SHP77 (cell line): ENCODE measurements around the gene VAV1.
A peak's percentile ranks its signal among the peaks of the same experiment; 100 is the strongest.
"Not testable (repeated sequence)": the region's sequence is repeated elsewhere in the genome, so short reads cannot be mapped to it uniquely, and the experiment has no call there.

Experiments
- DNase-seq, 2 experiments: peaks; one replicate each; lab custom pipeline; 2025; lab: John Stamatoyannopoulos, UW

Gene VAV1

DNA sequence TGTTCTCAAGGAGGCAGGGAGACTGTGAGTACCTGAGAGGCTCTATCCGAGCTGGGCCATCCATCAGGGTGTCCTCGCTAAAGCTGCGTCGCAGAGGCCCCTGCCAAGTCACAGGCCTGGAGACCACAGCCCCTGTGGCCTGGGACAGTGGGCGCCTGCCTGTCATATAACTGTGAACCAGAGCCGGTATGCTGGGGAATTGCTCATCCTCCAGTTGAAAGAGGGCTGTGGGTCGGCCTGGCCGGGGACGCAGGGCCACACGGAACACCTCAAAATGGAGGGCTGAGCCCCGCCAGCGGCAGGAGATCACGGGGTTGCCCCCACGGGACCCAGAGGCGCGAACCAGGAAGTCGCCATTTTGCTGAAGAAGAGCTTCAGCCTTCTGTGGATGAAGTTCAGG is 11.9 kb upstream of the VAV1 start:
- no peak for DNase-seq

DNA sequence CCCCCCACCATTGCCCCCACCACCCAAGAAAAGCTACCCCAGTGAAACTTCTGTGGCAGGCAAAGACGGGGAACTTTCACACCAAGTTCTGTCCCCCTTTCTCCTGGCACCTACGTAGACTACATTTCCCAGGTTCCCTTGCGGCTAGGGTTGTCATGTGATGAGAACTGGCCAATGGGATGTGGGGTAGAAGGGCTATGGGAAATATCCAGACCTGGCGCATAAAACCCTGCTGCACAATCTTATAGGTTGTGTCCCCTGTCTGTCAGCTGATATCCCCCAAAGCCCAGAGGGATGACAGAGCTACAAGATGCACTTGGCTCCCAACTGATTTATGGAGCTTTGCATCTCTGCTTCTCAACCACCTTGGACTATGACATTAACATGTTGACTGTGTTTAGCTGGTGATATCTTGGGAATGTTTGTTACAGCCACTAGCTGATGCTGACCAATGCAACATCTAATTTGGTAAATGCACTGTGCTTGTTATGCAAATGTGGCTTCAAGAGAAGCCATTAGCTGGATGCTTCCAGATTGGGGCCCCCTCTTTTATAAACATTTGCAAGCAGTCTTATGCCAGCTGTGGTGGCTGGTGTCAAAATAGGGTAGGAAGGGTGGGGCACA is 11.3 kb upstream of the VAV1 start:
- no peak for DNase-seq

DNA sequence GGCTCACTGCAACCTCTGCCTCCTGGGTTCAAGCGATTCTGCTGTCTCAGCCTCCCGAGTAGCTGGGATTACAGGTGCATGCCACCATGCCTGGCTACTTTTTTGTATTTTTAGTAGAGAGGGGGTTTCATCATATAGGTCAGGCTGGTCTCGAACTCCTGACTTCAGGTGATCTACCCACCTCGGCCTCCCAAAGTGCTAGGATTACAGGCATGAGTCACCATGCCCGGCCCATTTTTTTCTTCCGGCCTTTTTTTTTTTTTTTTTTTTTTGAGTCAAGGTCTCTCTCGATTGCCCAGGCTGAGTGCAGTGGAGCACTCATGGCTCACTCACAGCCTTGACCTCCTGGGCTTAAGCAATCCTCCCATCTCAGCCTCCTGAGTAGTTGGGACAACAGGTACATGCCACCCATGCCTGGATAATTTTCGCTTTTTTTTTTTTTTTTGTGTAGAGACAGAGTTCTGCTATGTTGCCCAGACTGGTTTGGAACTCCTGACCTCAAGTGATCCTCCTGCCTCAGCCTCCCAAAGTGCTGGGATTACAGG is 10.2 kb upstream of the VAV1 start:
- DNase-seq = not testable (repeated sequence)

DNA sequence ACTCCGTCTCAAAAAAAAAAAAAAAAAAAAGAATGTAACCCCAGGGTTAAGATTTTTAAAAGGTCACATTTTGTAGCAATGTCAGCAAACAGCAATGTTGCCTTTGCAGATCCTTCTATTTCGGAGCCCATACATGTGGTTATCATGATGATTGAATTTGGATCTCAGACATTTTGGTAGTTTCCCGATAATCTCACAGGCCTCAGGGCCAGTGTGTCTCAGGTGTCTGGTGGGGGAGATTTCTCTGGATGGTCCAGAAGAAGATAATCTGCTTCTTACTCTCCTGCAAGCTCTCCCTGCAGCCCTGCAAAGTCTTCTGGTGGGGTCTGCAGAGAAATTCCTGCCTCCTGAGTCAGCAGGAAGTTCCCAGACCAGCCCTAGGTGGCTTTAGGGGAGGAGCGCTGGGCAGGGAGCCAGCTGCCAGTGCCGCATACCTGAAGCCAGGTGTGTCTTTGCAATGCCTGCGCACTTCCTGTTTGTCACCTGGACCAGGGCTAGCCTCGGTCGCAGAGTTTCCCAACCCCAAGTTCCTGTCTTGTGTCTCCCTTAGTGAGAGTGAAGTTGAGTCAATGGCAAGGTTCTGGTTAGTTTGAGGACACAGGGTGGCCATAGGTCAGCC is 6.7 kb upstream of the VAV1 start:
- DNase-seq = no peak

DNA sequence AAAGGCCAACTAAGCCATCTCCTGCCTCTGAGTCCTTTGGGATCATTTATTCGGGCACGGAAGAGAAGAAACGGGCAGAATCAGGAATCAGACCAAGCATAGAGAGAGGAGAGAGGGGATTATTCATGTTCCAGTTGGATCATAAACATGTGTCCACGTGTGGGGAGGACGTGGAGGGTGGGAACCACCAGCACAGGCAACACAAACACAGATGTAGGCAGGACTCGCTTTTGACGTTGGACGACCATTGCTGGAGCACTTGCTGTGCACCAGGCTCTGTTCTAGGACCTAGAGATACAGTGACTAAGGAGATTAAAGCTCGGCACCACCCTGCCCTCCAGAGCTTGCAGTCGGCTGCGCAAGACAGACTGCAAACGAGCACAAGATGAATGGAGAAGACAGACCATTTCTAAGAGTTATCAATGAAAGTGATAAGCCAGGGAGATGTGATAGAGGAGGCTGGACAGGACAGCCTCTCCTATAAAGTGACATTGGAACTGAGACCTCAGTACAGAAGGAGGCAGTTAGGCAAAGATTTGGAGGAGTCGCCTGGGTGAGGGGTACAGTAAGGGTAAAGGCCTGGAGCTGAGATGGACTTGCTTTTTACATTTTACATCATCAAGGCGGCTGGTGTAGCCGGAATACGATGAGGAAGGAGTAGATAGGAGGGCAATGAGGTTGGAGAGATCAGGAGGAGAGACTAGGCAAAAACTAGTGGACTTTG is 6.0 kb upstream of the VAV1 start:
- DNase-seq = no peak

DNA sequence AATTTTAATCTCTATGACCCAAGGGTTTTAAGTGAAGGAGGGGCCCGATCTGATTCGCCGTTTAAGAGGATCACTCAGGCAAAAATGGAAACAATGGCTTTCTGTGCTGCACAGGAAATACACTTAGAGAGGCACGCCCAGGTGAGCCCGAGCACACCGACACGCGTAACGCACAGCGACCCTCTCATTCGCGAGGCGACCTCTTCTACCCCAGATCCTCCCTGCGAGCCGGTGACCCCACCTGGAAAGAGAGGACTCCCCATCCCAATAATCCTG is 5.5 kb upstream of the VAV1 start:
- no peak for DNase-seq

DNA sequence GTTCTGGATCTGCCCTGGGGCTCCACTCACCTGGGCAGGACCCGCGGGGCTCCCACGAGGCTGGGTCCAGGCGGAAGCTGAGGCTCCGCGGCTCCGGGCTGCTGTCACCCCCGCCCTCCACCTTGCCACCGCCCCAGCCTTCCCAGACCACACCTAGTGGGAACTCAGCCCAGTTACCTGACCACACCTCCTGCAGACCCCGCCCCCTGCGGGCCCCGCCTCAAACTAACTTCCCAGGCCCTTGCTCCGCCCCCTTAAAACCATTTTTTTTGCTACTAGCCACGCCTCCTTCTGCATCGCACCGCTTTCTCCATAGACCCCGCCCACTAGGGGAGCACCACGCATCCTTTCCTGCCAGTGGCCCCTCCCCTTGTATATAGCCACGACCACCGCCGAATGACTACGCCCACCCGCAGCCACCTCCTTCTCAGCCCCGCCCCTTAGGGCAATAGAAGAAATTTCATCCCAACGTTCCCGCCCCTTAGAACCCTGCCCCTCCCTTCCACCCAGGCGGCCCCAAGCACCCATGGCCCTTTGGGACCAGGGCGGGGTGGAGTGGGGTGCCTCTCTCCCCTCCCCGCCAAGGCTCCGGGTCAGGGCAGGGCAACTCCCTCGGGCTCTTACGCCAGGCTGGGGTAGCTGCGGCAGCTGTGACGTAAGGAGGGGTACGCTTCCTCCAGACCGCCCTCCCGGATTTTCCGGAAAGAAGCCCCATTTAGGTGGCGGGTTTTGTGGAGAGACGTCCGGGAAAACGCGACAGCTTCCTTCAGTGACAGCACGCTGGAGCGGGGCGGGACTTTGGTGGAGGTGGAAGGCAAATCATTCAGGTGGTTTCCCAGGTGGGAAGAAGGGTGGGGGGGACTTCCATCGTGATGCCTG is 4.9 kb upstream of the VAV1 start, which contains the start of gene SH2D3A:
Gene SH2D3A (minus strand): TSS at position 79 of the 879 bp plus-strand sequence. CDS start 3,687 bp downstream, outside the sequence.
- peak in 1 of 2 experiments; percentile 16 for DNase-seq

DNA sequence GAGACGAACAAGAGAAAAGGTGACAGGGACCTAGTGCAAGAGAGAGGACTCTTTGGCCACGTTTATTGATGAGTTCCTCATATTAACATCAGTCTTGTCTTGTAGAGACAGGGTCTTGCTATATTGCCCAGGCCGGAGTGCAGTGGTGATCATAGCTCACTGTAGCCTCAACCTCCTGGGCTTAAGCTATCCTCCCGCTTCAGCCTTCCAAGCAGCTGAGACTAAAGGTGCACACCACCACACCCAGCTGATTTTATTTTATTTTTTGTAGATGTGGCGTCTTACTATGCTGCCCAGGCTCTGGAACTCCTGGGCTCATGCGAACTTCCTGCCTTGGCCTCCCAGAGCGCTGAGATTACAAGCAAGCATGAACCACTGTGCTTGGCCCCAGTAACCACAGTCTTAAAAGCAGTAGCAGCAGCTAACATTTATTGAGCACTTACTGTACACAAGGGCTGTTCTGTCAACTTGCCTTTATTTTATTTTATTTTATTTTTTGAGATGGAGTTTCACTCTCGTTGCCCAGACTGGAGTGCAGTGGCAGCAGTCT is 4.2 kb upstream of the VAV1 start:
- DNase-seq = no peak

DNA sequence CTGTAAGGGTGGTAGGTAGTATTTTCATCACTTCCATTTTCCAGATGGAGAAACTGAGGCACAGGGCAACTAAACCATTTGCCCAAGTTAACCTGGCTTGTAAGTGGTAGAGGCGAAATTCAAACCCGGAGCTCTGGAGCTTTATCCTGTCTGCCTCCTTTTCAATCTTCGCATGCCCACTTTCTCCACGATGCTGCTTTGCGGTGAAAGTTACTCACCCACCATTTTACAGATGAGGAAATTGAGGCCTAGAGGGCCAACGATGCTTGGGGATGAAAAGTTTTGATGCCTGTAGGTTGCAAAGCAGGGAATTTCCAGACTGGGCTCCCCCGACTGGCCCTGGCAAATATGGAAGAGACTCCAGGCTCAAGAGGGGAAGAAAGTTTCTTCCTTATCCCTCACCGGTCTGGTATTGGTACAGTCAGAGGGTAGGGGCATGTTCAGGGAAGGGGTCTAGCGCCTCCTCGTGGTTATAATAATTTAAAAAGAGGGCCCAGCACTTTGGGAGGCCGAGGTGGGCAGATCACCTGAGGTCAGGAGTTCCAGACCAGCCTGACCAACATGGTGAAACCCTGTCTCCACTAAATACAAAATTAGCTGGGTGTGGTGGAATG is 3.4 kb upstream of the VAV1 start:
- no peak for DNase-seq

DNA sequence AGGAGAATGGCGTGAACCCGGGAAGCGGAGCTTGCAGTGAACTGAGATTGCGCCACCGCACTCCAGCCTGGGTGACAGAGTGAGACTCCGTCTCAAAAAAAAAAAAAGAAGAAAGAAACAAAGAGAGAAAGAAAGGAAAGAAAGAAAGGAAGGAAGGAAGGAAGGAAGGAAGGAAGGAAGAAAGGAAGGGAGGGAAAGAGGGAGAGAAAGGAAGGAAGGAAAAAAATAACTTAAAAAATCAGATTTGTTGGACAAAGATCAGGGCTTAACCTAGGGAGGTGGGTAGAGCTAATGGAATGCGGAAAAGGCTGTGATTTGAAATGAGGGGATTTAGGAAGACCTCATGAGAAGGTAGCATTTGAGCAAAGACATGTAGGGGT is 870 bp upstream of the VAV1 start:
- DNase-seq = not testable (repeated sequence)

DNA sequence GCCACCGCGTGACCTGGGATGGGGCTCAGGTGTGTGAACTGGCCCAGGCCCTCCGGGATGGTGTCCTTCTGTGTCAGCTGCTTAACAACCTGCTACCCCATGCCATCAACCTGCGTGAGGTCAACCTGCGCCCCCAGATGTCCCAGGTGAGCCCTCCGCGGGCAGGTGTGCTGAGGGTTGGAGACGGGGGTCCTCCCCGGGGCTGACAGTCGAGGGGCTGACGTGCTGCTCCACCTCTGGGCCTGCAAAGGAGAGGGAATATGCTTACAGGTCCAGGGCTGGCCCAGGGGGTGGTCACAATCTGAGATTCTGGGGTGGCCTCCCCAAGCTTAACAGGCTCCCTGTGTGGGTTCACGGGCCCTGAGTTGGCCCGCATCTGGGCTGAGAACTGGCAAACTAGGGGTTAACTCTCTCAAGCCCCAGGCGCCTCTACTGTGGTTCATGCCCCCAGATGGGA is 386 bp downstream of the VAV1 start:
- no peak for DNase-seq

DNA sequence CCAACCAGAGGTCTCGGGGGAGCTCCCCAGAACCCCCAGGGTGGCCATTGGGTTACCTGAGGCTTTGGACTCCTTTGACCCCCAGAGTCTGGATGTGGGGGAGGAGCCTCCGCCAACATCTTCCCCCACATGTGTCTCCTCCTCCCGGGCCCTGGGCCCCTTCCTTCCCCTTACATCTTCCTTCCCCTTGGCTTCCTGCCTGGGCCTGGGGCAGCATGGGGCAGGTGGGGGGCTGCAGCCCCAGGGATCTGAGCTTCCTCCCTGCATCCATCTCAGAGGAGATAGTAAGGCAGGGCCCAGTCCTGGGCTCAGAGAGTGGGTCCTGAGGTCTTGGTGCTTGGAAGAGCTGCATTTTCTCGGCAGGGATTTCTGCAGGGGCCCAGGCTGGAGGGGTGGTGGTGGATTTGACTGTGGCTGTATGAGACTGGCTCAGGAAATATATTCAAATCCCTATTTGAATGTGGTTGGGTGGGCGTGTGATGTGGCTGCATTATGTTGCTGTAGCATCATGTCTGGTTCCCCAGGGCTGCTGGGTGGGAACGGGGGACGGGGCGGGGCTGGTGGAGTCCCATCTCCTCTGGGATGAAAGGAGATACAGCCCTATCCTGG is 919 bp downstream of the VAV1 start:
- no peak for DNase-seq

DNA sequence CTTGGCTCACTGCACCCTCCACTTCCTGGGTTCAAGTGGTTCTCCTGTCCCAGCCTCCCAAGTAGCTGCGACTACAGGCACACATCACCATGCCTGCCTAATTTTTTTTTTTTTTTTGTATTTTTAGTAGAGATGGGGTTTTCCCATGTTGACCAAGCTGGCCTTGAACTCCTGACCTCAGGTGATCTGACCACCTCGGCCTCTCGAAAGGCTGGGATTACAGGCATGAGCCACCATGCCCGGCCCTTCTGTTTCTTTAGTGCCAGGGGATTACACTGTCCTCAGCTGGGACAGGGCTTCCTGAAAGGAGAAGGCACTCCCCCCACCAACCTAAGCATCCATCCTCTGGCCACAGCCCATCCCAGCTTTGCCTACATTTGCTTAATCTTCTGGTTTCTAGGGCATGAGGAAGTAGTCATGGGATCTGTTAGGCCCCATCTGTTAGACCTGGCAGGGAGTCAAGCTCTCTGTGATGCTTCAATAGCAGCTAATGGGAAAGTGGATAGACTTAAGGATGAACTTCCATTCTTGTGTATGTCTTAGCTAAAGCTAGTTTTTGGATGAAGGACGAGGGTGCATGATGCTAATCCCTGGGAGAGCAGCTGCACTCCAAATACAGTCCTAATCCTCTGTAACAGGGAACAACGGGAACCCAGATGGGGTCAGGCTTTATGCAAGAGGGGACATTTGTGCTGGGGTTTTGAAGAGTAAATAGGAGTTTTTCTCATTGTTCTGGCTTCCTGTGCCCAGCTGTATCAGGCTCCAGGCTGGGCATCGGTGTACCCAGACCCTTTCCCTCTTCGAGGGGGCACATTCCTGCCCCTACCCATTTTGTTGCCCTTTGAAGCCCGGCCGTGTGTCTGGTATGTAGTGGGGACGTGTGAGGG is 2.6 kb downstream of the VAV1 start:
- no peak for DNase-seq

DNA sequence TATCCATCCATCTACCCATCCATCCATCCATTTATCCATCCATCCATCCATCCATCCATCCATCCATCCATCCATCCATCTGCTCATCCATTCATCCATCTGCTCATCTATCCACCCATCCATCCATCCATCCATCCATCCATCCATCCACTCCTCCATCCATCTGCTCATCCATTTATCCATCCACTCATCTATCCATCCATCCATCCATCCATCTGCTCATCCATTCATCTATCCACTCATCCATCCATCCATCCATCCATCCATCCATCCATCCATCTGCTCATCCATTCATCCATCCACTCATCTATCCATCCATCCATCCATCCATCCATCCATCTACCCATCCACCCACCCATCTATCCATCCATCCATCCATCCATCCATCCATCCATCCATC is 3.5 kb downstream of the VAV1 start:
- not testable (repeated sequence) for DNase-seq

DNA sequence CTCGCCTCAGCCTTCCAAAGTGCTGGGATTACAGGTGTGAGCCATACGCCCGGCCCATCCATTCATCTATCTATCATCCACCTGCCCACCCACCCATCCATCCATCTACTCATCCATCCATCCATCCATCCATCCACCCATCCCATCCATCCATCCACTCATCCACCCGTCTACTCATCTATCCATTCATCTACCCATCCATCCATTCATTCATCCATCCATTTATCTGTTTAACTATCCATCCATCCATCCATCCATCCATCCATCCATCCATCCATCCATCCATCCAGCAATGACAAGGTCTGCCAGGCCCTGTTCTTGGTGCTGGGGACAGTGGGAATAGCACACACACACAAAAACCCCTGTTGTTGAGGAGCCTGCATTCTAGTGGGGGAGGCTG is 4.5 kb downstream of the VAV1 start:
- DNase-seq = no peak

DNA sequence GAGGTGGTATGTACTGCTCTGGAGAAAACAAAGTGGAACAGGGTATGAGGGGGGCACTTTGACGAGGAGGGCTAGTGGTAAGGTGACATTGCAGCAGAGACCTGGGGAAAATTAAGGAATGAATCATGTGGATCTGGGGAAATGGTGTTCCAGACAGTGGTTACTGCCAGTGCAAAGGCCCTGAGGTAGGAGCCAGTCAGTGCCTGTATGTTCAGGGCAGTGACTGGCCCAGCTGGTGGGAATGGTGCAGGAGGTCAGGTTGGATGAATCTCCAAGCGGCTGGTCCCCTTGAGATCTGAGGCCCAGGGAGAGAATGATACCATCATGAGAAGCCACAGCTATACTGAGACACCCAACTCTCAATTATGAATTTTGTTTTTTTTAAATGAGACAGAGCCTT is 4.9 kb downstream of the VAV1 start:
- no peak for DNase-seq

DNA sequence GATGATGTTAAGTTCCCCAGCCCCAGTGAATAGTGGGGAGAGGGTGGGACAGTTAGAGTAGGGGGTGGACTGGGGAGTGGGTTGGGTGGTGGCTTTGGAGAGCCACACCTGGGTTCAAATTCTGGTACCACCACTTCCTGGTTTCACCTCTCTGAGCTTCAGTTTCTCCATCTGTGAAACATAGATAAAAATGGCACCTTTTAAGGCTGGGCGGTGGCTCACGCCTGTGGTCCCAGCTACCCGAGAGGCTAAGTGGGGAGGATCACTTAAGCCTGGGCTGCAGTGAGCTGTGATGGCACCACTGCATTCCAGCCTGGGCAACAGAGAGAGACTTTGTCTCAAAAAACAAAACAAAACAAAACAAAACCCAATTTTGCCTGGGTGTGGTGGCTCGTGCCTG is 5.9 kb downstream of the VAV1 start:
- DNase-seq = no peak

DNA sequence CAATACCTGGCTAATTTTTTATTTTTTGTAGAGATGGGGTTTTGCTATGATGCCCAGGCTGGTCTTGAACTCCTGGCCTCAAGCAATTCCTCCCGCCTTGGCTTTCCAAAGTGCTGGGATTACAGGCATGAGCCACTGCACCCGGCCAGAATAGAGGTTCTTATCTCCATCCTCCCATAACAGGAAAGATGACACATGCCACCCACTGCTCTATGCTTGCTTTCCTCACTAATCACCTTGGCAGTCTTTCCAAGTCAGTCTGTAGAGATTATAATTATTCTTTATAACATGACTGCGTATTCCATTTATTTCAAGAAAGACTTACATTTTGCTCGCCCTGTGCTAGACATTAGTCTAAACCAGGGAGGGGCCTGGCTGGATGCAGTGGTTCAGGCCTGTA is 6.7 kb downstream of the VAV1 start:
- no peak for DNase-seq

DNA sequence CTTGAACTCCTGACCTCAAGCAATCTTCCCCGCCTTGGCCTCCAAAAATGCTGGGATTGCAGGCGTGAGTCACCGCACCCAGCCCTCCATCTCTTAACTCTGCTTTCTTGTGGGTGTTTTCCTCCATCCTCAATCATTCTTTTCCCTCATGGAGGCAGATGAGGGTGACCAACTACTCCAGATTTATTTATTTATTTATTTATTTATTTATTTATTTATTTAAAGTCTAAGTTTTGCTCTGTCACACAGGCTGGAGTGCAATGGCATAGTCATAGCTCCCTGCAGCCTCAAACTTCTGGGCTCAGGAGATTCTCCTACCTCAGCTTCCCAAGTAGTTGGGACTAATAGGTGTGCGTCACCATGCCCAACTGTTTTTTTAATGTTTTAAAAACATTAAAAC is 14.9 kb downstream of the VAV1 start:
- no peak for DNase-seq

DNA sequence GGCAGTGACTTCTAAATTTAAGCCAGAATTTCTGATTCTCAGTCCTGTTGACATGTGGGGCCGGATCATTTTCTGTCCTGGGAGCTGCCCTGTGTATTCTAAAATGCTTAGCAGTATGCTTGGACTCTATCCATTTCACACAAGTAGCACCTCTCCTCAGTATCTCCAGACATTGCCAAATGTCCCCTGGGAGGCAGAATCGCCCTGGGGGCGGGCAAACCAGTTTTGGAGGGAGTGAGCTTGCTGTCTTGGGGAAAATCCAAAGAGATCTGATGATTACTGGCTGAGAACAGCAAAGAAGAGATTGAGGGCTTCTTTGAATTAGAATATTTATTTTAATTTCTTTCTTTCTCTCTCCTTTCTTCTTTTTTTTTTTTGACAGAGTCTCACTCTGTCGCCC is 16.4 kb downstream of the VAV1 start:
- DNase-seq = no peak
